ENCODE measurements around the gene DCDC2C. TPM values are rescaled to one million over a fixed set of nuclear protein-coding genes. Genes with fewer than 3 reads are reported as not detected.

DCDC2C gene
- polyA plus RNA-seq, 2 of the 4 experiments (the other 2 are of a cell fraction): not detected

DNA sequence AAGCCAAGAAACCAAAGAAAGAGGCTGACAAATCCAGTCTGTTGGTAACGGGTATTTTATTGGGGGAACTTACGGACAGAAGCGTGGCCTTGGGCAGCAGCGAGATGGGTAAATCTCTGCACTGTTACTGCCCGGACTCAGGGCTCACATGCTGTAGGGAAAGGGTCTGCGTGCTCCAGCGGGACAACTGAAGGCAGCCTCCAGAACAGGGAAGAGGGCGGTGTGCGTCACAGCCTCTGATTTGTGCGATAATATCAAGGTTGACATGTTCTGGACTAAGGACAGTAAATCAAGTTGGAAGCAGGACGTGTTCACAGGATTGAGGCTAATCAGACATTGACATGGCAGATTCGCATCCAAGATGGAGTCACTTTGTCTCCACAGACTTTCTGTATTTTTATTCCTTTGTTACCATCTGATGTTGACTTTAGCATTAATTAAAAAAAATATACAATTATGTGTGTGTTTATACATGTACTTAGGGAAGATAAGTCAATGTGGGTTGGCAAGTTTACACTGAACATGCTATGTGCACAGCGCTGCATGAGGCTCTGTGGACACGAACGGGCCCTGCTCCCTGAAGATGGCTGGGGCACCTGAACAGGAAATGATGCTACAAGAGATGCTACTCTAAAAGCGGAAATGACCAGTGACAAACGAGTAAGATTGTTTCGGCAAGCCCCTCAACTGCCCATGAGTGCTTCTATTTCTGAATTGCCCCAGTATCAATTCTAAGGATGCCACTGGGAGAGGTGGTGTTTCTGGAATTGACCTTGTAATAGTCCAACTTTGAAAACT lies 22.6 kb upstream of the DCDC2C start:
- ATAC-seq (no peak), DNase-seq (ENCODE audit: low read depth in 1 of 2, low spot score in 1 of 2) (no peak), FAIRE-seq (no peak)
- H3K4me1 ChIP-seq: no peaks in the 10 kb centered on the region
- TF ChIP-seq NFE2L2 (conservative IDR thresholded peaks at IDR 0.05; ENCODE audit: low read length) (no peak), ZNF302 (CRISPR knock-in tag; IDR thresholded peaks at IDR 0.05) (no peak)
- TF ChIP-seq, protein P1, sequence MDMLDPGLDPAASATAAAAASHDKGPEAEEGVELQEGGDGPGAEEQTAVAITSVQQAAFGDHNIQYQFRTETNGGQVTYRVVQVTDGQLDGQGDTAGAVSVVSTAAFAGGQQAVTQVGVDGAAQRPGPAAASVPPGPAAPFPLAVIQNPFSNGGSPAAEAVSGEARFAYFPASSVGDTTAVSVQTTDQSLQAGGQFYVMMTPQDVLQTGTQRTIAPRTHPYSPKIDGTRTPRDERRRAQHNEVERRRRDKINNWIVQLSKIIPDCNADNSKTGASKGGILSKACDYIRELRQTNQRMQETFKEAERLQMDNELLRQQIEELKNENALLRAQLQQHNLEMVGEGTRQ (IDR thresholded peaks at IDR 0.05): no peak
- TF ChIP-seq, protein P2, sequence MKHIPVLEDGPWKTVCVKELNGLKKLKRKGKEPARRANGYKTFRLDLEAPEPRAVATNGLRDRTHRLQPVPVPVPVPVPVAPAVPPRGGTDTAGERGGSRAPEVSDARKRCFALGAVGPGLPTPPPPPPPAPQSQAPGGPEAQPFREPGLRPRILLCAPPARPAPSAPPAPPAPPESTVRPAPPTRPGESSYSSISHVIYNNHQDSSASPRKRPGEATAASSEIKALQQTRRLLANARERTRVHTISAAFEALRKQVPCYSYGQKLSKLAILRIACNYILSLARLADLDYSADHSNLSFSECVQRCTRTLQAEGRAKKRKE (CRISPR knock-in tag; IDR thresholded peaks at IDR 0.05; ENCODE audit: low read depth): no peak
- H3K27ac ChIP-seq: no peak overlapping the region
- CTCF ChIA-PET: no interaction called here
- 40% methylated on average over 18 of the region's 18 CpGs for WGBS (ENCODE audit: missing lambda C conversion rate)
- POLR2A ChIA-PET: no interaction called here
- H3K9me3 ChIP-seq: no peaks in the 10 kb centered on the region
- no peak overlapping the region for H3K4me2 ChIP-seq
- H3K4me3 ChIP-seq: no peak overlapping the region

DNA sequence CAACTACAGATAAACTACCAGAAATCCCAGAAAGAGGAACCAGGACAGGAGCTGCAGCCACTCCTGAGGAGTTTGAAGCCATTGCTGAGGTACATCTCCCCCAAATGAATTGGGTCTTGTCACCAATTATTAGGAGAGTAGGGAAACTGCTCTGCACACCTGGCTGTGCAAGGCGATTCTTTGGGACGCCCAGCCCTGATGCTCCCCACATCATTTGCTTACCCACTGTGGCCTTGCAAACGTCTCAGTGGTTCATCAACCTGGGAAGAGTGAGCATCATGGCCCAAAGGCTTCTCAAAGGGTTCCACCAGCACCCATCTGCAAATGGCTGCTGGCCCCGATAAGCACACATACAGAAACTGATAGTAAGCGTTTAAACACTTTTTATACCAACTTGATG lies 21.8 kb upstream of the DCDC2C start:
- 31% methylated on average over 5 of the region's 5 CpGs for WGBS (ENCODE audit: missing lambda C conversion rate)
- no peak overlapping the region for H3K4me3 ChIP-seq
- TF ChIP-seq CHD2 (IDR thresholded peaks at IDR 0.05; ENCODE audit: low read length, partially characterized antibody): no peak
- TF ChIP-seq RARB (CRISPR knock-in tag; IDR thresholded peaks at IDR 0.05): no peak
- TF ChIP-seq RAD21 (conservative IDR thresholded peaks at IDR 0.05 in 1 of 2, IDR thresholded peaks at IDR 0.05 in 1 of 2): no peak
- TF ChIP-seq, protein P1 (IDR thresholded peaks at IDR 0.05): no peak
- TF ChIP-seq FOSB (CRISPR knock-in tag; IDR thresholded peaks at IDR 0.05): no peak
- TF ChIP-seq, protein P3, sequence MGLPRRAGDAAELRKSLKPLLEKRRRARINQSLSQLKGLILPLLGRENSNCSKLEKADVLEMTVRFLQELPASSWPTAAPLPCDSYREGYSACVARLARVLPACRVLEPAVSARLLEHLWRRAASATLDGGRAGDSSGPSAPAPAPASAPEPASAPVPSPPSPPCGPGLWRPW (IDR thresholded peaks at IDR 0.05): no peak
- TF ChIP-seq ZSCAN20 (CRISPR knock-in tag; IDR thresholded peaks at IDR 0.05): no peak
- no peak for TF ChIP-seq JUNB (IDR thresholded peaks at IDR 0.05)
- TF ChIP-seq HOXB5 (CRISPR knock-in tag; IDR thresholded peaks at IDR 0.05): no peak
- TF ChIP-seq HEYL (CRISPR knock-in tag; IDR thresholded peaks at IDR 0.05): no peak
- TF ChIP-seq, protein P4, sequence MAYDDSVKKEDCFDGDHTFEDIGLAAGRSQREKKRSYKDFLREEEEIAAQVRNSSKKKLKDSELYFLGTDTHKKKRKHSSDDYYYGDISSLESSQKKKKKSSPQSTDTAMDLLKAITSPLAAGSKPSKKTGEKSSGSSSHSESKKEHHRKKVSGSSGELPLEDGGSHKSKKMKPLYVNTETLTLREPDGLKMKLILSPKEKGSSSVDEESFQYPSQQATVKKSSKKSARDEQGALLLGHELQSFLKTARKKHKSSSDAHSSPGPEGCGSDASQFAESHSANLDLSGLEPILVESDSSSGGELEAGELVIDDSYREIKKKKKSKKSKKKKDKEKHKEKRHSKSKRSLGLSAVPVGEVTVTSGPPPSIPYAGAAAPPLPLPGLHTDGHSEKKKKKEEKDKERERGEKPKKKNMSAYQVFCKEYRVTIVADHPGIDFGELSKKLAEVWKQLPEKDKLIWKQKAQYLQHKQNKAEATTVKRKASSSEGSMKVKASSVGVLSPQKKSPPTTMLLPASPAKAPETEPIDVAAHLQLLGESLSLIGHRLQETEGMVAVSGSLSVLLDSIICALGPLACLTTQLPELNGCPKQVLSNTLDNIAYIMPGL (CRISPR knock-in tag; IDR thresholded peaks at IDR 0.05; ENCODE audit: borderline replicate concordance): no peak
- no peak for TF ChIP-seq SMC3 (IDR thresholded peaks at IDR 0.05)
- no peak for TF ChIP-seq PHF8 (IDR thresholded peaks at IDR 0.05; ENCODE audit: borderline replicate concordance, low read depth)
- TF ChIP-seq RNF2 (IDR thresholded peaks at IDR 0.05; ENCODE audit: borderline replicate concordance, low read depth): no peak
- no peak for TF ChIP-seq GATA3 (IDR thresholded peaks at IDR 0.05; ENCODE audit: borderline replicate concordance)
- no peak for TF ChIP-seq ESRRA (IDR thresholded peaks at IDR 0.05; ENCODE audit: borderline replicate concordance, low read length)
- TF ChIP-seq TFCP2L1 (CRISPR knock-in tag; IDR thresholded peaks at IDR 0.05): no peak
- TF ChIP-seq, protein P5, sequence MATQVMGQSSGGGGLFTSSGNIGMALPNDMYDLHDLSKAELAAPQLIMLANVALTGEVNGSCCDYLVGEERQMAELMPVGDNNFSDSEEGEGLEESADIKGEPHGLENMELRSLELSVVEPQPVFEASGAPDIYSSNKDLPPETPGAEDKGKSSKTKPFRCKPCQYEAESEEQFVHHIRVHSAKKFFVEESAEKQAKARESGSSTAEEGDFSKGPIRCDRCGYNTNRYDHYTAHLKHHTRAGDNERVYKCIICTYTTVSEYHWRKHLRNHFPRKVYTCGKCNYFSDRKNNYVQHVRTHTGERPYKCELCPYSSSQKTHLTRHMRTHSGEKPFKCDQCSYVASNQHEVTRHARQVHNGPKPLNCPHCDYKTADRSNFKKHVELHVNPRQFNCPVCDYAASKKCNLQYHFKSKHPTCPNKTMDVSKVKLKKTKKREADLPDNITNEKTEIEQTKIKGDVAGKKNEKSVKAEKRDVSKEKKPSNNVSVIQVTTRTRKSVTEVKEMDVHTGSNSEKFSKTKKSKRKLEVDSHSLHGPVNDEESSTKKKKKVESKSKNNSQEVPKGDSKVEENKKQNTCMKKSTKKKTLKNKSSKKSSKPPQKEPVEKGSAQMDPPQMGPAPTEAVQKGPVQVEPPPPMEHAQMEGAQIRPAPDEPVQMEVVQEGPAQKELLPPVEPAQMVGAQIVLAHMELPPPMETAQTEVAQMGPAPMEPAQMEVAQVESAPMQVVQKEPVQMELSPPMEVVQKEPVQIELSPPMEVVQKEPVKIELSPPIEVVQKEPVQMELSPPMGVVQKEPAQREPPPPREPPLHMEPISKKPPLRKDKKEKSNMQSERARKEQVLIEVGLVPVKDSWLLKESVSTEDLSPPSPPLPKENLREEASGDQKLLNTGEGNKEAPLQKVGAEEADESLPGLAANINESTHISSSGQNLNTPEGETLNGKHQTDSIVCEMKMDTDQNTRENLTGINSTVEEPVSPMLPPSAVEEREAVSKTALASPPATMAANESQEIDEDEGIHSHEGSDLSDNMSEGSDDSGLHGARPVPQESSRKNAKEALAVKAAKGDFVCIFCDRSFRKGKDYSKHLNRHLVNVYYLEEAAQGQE (IDR thresholded peaks at IDR 0.05): no peak
- H3K4me1 ChIP-seq: no peaks in the 10 kb centered on the region
- ATAC-seq (no peak), DNase-seq (ENCODE audit: low read depth in 1 of 2, low spot score in 1 of 2) (no peak), FAIRE-seq (no peak)
- ChIA-PET CTCF (no interaction called here), POLR2A (no interaction called here)
- H3K27ac ChIP-seq: no peak overlapping the region
- no peak overlapping the region for H3K4me2 ChIP-seq
- no peaks in the 10 kb centered on the region for H3K9me3 ChIP-seq

Measured in A549 (cell line).